Right atrium auricular region (tissue), 2 donors: ENCODE results near the gene FNDC3A. TPM values are rescaled to one million over a fixed set of nuclear protein-coding genes. Genes with fewer than 3 reads are reported as not detected.

Experiments used
- DNase-seq: peaks from one replicate; pipeline ENCODE4 v3.0.0-alpha.2; 2019; ENCODE audit warnings: low spot score
- H3K27ac ChIP-seq, 2 donors: fragments of 200-600 bp; sonication (generic); 1 replicate in 1 of 2; 2 replicates in 1 of 2; pipeline ENCODE4 v1.5.1; 2016 to 2019
- H3K27me3 ChIP-seq, 2 donors: fragments of 200-600 bp; sonication (generic); one replicate each; pipeline versions ENCODE4 v1.5.1 to v1.6.0; 2017 to 2019
- H3K36me3 ChIP-seq: fragments of 200-600 bp; sonication (generic); one replicate; pipeline ENCODE4 v1.5.1; 2016
- H3K4me1 ChIP-seq, 2 donors: fragments of 200-600 bp; sonication (generic); one replicate each; pipeline versions ENCODE4 v1.5.1 to v1.6.0; 2017 to 2019
- H3K4me3 ChIP-seq, 2 donors: fragments of 200-600 bp; sonication (generic); 1 replicate in 1 of 2; 2 replicates in 1 of 2; pipeline ENCODE4 v1.5.1; 2017 to 2019; ENCODE audit warnings: mild to moderate bottlenecking in 1 of 2, moderate library complexity in 1 of 2
- H3K9me3 ChIP-seq, 2 donors: fragments of 200-600 bp; sonication (generic); one replicate each; pipeline ENCODE4 v1.5.1; 2019
- CTCF ChIP-seq, 2 donors: fragments of 200-600 bp; sonication (generic); IDR thresholded peaks; one replicate each; pipeline ENCODE4 v1.5.1; 2019; ENCODE audit warnings: antibody characterized with exemption in 2 of 2
- total RNA-seq, 2 donors: library from RNA; depleted of rRNA; stranded (reverse); fragments of >200 nt; gene quantifications; one replicate each; pipeline ENCODE4 v1.1.0, GENCODE V29; 2016

Gene FNDC3A
- total RNA-seq, 2 donors from 2014 or later, result 22.7 to 29.4 TPM

DNA sequence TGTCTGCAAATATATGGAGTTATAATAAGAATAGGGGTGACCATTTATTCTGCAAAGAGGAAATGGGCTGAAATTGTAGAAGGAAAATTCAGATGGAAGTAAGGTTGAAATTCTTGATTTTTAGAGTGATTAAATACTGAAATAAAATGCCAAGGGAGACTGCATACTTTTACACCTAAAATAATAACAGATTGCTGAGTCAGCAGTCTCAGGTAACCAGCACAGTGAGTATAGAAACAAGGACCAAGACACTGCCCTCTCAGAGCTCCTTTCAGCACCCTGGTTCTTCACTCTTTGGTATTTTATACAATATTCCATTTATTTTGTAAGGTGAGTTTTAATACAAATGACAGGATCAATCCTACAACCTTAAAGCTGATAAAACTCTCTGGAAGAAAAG is 195.6 kb downstream of the FNDC3A start:
- TF ChIP-seq CTCF (IDR thresholded peaks at IDR 0.05), result no peak
- no peak for DNase-seq
- Histone ChIP-seq H3K27me3 (no peaks in the 10 kb centered on the region), H3K36me3 (peaks cover 19% of the 10 kb centered on the region), H3K4me3 (no peak overlapping the region), H3K27ac (no peak overlapping the region), H3K9me3 (no peaks in the 10 kb centered on the region), H3K4me1 (no peaks in the 10 kb centered on the region)

- Histone ChIP-seq H3K4me3 (no peak overlapping the region), H3K9me3 (no peaks in the 10 kb centered on the region), H3K4me1 (no peaks in the 10 kb centered on the region), H3K27ac (no peak overlapping the region), H3K36me3 (peaks cover 49% of the 10 kb centered on the region), H3K27me3 (no peaks in the 10 kb centered on the region)
- DNase-seq, result no peak
- TF ChIP-seq CTCF (IDR thresholded peaks at IDR 0.05), result no peak
Measured at GRCh38 chr13:49183672-49184325, 208.1 kb downstream of the FNDC3A start.

- Histone ChIP-seq H3K27ac (no peak overlapping the region), H3K4me3 (no peak overlapping the region), H3K27me3 (no peaks in the 10 kb centered on the region), H3K36me3 (peaks cover 45% of the 10 kb centered on the region), H3K9me3 (no peaks in the 10 kb centered on the region), H3K4me1 (no peaks in the 10 kb centered on the region)
- no peak for TF ChIP-seq CTCF (IDR thresholded peaks at IDR 0.05)
- no peak for DNase-seq
Measured at GRCh38 chr13:49184621-49185020, 208.9 kb downstream of the FNDC3A start.

DNA sequence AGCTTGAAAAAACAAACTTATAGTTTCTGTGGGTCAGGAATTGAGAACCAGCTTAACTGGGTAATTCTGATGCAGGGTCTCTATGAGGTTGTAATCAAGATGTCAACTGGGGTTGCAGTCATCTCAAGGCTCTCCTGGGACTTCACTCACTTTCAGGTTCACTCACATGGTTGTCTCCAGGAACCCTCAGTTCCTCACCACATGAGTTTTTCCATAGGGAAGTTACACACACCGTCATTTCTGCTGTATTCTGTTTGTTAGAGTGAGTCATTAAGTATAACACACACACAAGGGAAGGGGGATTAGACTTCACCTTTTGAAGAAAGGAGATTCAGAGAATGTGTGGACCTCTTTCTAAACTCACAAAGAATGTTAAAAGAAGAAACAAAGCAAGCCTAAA is 209.6 kb downstream of the FNDC3A start:
- no peaks in the 10 kb centered on the region for H3K9me3 ChIP-seq
- no peaks in the 10 kb centered on the region for H3K27me3 ChIP-seq
- no peak for TF ChIP-seq CTCF (IDR thresholded peaks at IDR 0.05)
- no peaks in the 10 kb centered on the region for H3K4me1 ChIP-seq
- H3K27ac ChIP-seq, result no peak overlapping the region
- no peak overlapping the region for H3K4me3 ChIP-seq
- H3K36me3 ChIP-seq, result peaks cover 44% of the 10 kb centered on the region
- DNase-seq, result no peak

DNA sequence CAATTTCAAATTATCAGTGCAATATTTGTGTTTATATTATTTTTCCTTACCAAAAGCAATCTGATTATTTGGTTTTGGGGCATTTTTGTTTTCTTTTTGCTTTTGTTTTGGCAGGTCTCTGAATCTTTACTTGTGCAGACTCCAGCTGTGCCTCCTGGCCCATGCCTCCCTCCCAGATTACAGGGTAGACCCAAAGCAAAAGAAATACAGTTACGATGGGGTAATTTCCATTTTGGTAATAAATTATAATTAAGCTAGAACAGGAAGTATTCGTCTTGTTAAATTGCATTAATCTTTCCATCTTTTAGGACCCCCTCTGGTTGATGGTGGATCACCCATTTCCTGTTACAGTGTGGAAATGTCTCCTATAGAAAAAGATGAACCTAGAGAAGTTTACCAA is 215.2 kb downstream of the FNDC3A start:
- peaks cover 66% of the 10 kb centered on the region for H3K36me3 ChIP-seq
- H3K27me3 ChIP-seq, result no peaks in the 10 kb centered on the region
- H3K9me3 ChIP-seq, result no peaks in the 10 kb centered on the region
- no peak for TF ChIP-seq CTCF (IDR thresholded peaks at IDR 0.05)
- no peak overlapping the region for H3K4me3 ChIP-seq
- DNase-seq, result no peak
- H3K4me1 ChIP-seq, result no peaks in the 10 kb centered on the region
- no peak overlapping the region for H3K27ac ChIP-seq

- DNase-seq, result no peak
- TF ChIP-seq CTCF (IDR thresholded peaks at IDR 0.05), result no peak
- Histone ChIP-seq H3K36me3 (peaks cover 70% of the 10 kb centered on the region), H3K4me3 (no peak overlapping the region), H3K27ac (no peak overlapping the region), H3K9me3 (no peaks in the 10 kb centered on the region), H3K27me3 (no peaks in the 10 kb centered on the region), H3K4me1 (peaks cover 0 to 3% of the 10 kb centered on the region in 2 donors)
Measured at GRCh38 chr13:49206641-49207040, 230.9 kb downstream of the FNDC3A start.
